ENCODE results near the gene DXO. TPM values are rescaled to one million over a fixed set of nuclear protein-coding genes. Genes with fewer than 3 reads are reported as not detected.

Gene DXO
- total and polyA plus RNA-seq, 2 of the 13 experiments (the other 11 are each of a cell fraction or from before 2014, with no cell fraction given), result 18.6 to 26.2 TPM

- TF ChIP-seq RAD21 (CRISPR knock-in tag; IDR thresholded peaks at IDR 0.05) (peak; percentile 97), IKZF5 (CRISPR knock-in tag; IDR thresholded peaks at IDR 0.05) (peak; percentile 52; the same call in 1 of the 2 replicates), NFIC (IDR thresholded peaks at IDR 0.05; ENCODE audit: low read length) (peak; percentile 34; the same call in 1 of the 2 replicates), RXRA (CRISPR knock-in tag; IDR thresholded peaks at IDR 0.05) (peak; percentile 50; the same call in 1 of the 2 replicates), ZNF772 (CRISPR knock-in tag; IDR thresholded peaks at IDR 0.05) (0 out of 2 replicates have a peak, but pooled peaks have one; percentile 41), ZNF709 (CRISPR knock-in tag; IDR thresholded peaks at IDR 0.05) (no peak), GATAD2A (CRISPR knock-in tag; IDR thresholded peaks at IDR 0.05) (peak; percentile 71), AKAP8 (CRISPR knock-in tag; IDR thresholded peaks at IDR 0.05) (0 out of 2 replicates have a peak, but pooled peaks have one; percentile 61), ZNF691 (CRISPR knock-in tag; IDR thresholded peaks at IDR 0.05; ENCODE audit: borderline replicate concordance, low read depth) (0 out of 2 replicates have a peak, but pooled peaks have one; percentile 30), ZNF263 (CRISPR knock-in tag; IDR thresholded peaks at IDR 0.05) (0 out of 2 replicates have a peak, but pooled peaks have one; percentile 3), SAP130 (CRISPR knock-in tag; IDR thresholded peaks at IDR 0.05; ENCODE audit: low read depth) (peak; percentile 50), SMAD3 (CRISPR knock-in tag; IDR thresholded peaks at IDR 0.05) (peak; percentile 43; the same call in 1 of the 2 replicates), SALL1 (CRISPR knock-in tag; IDR thresholded peaks at IDR 0.05) (peak; percentile 64; the same call in 1 of the 2 replicates), MAFG (CRISPR knock-in tag; IDR thresholded peaks at IDR 0.05) (no peak), UBTF (CRISPR knock-in tag; IDR thresholded peaks at IDR 0.05) (0 out of 2 replicates have a peak, but pooled peaks have one; percentile 1), SUZ12 (IDR thresholded peaks at IDR 0.05; ENCODE audit: low read depth, low read length) (no peak), CBX5 (CRISPR knock-in tag; IDR thresholded peaks at IDR 0.05; ENCODE audit: borderline replicate concordance) (peak; percentile 44; the same call in 1 of the 2 replicates), KLF16 (CRISPR knock-in tag; IDR thresholded peaks at IDR 0.05) (0 out of 4 replicates have a peak, but pooled peaks of 1 of the 2 experiments have one; percentile 29)
- TF ChIP-seq, protein P1, sequence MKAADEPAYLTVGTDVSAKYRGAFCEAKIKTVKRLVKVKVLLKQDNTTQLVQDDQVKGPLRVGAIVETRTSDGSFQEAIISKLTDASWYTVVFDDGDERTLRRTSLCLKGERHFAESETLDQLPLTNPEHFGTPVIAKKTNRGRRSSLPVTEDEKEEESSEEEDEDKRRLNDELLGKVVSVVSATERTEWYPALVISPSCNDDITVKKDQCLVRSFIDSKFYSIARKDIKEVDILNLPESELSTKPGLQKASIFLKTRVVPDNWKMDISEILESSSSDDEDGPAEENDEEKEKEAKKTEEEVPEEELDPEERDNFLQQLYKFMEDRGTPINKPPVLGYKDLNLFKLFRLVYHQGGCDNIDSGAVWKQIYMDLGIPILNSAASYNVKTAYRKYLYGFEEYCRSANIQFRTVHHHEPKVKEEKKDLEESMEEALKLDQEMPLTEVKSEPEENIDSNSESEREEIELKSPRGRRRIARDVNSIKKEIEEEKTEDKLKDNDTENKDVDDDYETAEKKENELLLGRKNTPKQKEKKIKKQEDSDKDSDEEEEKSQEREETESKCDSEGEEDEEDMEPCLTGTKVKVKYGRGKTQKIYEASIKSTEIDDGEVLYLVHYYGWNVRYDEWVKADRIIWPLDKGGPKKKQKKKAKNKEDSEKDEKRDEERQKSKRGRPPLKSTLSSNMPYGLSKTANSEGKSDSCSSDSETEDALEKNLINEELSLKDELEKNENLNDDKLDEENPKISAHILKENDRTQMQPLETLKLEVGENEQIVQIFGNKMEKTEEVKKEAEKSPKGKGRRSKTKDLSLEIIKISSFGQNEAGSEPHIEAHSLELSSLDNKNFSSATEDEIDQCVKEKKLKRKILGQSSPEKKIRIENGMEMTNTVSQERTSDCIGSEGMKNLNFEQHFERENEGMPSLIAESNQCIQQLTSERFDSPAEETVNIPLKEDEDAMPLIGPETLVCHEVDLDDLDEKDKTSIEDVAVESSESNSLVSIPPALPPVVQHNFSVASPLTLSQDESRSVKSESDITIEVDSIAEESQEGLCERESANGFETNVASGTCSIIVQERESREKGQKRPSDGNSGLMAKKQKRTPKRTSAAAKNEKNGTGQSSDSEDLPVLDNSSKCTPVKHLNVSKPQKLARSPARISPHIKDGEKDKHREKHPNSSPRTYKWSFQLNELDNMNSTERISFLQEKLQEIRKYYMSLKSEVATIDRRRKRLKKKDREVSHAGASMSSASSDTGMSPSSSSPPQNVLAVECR (CRISPR knock-in tag; IDR thresholded peaks at IDR 0.05; ENCODE audit: borderline replicate concordance), result peak; percentile 42; the same call in 1 of the 2 replicates
Observed at GRCh38 chr6:31952140-31952805, 19.7 kb downstream of the DXO start (continued).

Data from HepG2 (cell line).